MG63 (cell line): ENCODE data around the gene NAALADL2. TPM values are rescaled to one million over a fixed set of nuclear protein-coding genes. Genes with fewer than 3 reads are reported as not detected.

Experiments
- DNase-seq: peaks from one replicate; pipeline ENCODE4 v3.0.0-alpha.2; 2020
- H3K27me3 ChIP-seq: fragments of 250-450 bp; sonication (Bioruptor Pico); 2 replicates; pipeline ENCODE4 v1.5.1; 2020; ENCODE audit warnings: mild to moderate bottlenecking, moderate library complexity
- H3K36me3 ChIP-seq: fragments of 250-450 bp; sonication (Bioruptor Pico); 2 replicates; pipeline ENCODE4 v1.5.1; 2020; ENCODE audit warnings: mild to moderate bottlenecking, moderate library complexity
- H3K4me3 ChIP-seq: fragments of 250-450 bp; sonication (Bioruptor Pico); 2 replicates; pipeline ENCODE4 v1.5.1; 2020; ENCODE audit warnings: mild to moderate bottlenecking, moderate library complexity
- H3K9me3 ChIP-seq: fragments of 250-450 bp; sonication (Bioruptor Pico); 2 replicates; pipeline ENCODE4 v1.5.1; 2020; ENCODE audit warnings: mild to moderate bottlenecking, moderate library complexity
- total RNA-seq: library from RNA; depleted of rRNA; stranded (reverse); fragments of >200 nt; shearing (Covaris generic); gene quantifications from 2 replicates; pipeline ENCODE4 v1.2.3, GENCODE V29; 2014; ENCODE audit warnings: low replicate concordance

The NAALADL2 gene
- total RNA-seq, 1 experiment from 2014 or later = 1.6 TPM

- no peak overlapping the region for H3K4me3 ChIP-seq
- peaks cover 2% of the 10 kb centered on the region; the same call in 1 of the 2 replicates for H3K9me3 ChIP-seq
- DNase-seq = peak; percentile 68
- H3K27me3 ChIP-seq = no peaks in the 10 kb centered on the region
- H3K36me3 ChIP-seq = peaks cover 20% of the 10 kb centered on the region
Observed at GRCh38 chr3:174949523-174949922, 90.4 kb downstream of the NAALADL2 start.

DNA sequence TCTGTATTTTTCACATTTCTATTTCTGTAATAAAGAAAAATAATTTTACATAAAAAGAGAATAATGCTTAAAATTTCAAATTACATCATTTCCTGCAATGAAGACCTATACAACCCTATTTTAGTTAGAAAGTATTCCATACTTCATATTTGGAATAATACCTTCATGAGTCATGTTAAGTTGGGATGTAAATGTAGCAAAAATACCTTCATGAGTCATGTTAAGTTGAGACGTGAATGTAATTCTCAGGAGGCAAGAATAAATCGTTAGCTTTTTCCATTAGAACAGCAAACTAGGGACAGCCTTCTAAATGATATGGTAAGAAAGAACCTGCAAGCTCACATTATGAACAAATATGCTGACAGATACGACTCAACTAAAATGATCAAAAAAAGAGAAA, 91.9 kb downstream of the NAALADL2 start:
- Histone ChIP-seq H3K27me3 (no peaks in the 10 kb centered on the region), H3K9me3 (no peaks in the 10 kb centered on the region; the same call in 1 of the 2 replicates), H3K36me3 (peaks cover 14% of the 10 kb centered on the region), H3K4me3 (no peak overlapping the region)
- no peak for DNase-seq

DNA sequence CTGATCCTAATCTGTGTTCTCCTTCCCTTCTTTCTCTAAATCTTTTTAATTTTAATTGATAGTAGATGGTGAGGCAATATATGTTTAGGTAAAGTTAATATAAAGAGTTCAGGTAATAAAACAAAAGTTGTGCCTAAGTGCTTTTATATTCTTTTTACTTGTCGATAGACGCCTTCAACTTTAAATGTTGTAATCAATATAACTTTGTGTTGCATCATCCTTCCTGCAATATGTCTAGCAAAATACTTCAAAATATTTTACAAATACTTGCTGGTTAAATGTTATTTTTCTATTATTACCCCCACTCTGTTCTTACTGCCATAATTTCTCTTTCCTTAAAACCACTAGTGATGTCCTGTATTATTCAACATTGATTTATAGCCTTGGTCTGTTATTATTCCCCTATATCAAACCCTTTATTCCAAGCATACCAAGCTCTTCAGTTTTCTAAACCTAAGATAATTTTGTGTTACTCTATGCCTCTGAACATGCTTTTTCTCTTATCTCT, 92.4 kb downstream of the NAALADL2 start:
- Histone ChIP-seq H3K4me3 (no peak overlapping the region), H3K36me3 (peaks cover 14% of the 10 kb centered on the region), H3K27me3 (no peaks in the 10 kb centered on the region), H3K9me3 (no peaks in the 10 kb centered on the region; the same call in 1 of the 2 replicates)
- no peak for DNase-seq

GRCh38 chr3:174953068-174953467, 93.9 kb downstream of the NAALADL2 start:
- no peak overlapping the region for H3K4me3 ChIP-seq
- no peaks in the 10 kb centered on the region for H3K27me3 ChIP-seq
- no peak for DNase-seq
- H3K9me3 ChIP-seq = no peaks in the 10 kb centered on the region; the same call in 1 of the 2 replicates
- peaks cover 14% of the 10 kb centered on the region for H3K36me3 ChIP-seq

- peaks cover 12% of the 10 kb centered on the region for H3K9me3 ChIP-seq
- no peak overlapping the region for H3K4me3 ChIP-seq
- DNase-seq = peak; percentile 64
- no peaks in the 10 kb centered on the region for H3K27me3 ChIP-seq
- H3K36me3 ChIP-seq = peaks cover 30% of the 10 kb centered on the region
Observed at GRCh38 chr3:174955513-174956016, 96.4 kb downstream of the NAALADL2 start.

DNA sequence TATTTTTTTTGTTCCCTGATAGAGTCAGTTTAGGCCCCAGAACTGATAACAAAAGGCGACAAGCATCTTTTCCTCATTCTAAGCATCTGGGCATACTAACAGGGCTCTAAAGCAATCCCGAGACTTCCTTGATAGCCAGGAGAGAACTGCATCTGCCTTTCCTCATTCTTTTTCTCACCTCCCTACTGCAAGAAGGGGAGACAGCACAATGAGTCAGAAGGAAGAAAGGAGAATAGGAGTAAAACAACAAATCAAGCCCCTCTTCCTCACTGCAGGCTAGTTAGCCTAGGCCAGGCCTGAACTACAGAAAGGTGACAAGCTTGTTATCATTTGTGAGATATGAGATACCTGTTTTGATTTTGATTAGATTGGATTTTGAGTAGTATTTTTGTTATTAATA, 97.9 kb downstream of the NAALADL2 start:
- DNase-seq = no peak
- H3K9me3 ChIP-seq = peaks cover 12% of the 10 kb centered on the region
- H3K4me3 ChIP-seq = no peak overlapping the region
- H3K27me3 ChIP-seq = no peaks in the 10 kb centered on the region
- peaks cover 28% of the 10 kb centered on the region for H3K36me3 ChIP-seq

- no peak for DNase-seq
- H3K4me3 ChIP-seq = no peak overlapping the region
- peaks cover 25% of the 10 kb centered on the region for H3K36me3 ChIP-seq
Observed at GRCh38 chr3:174957551-174958001, 98.4 kb downstream of the NAALADL2 start.

DNA sequence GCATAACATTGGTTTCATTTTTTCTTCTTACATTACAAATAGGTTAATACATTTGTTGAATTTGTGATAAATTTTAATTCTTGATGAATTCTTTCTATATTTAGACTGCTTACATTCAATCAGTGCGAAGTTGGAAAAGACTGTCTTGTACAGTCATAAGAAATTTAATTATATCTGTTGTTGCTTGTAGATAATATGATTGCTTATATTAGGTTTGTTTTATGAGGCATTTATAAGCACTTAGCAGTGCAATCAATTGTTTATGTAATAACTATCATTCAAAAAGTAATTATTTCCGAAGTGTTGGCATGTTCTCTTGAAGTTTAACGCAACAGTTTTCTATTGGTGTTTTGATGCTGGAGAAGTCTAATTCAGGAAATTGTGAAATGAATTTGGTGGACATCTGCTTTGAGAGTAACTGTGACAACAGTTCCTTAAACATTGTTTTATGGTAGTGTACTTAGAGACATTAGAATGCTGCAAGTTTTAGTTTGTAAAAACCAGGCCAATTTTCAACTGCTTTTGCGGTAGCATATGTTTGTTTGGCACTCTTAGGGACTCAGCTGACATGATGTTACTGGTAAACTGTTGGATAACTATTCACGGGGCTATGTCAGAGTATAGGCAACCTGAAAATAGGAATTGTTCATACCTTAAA, 99.7 kb downstream of the NAALADL2 start:
- Histone ChIP-seq H3K4me3 (no peak overlapping the region), H3K9me3 (peaks cover 15% of the 10 kb centered on the region), H3K27me3 (no peaks in the 10 kb centered on the region), H3K36me3 (peaks cover 25% of the 10 kb centered on the region)
- no peak for DNase-seq

More at GRCh38 chr3:174957551-174958001, 98.4 kb downstream of the NAALADL2 start:
- Histone ChIP-seq H3K9me3 (peaks cover 12% of the 10 kb centered on the region), H3K27me3 (no peaks in the 10 kb centered on the region)

DNA sequence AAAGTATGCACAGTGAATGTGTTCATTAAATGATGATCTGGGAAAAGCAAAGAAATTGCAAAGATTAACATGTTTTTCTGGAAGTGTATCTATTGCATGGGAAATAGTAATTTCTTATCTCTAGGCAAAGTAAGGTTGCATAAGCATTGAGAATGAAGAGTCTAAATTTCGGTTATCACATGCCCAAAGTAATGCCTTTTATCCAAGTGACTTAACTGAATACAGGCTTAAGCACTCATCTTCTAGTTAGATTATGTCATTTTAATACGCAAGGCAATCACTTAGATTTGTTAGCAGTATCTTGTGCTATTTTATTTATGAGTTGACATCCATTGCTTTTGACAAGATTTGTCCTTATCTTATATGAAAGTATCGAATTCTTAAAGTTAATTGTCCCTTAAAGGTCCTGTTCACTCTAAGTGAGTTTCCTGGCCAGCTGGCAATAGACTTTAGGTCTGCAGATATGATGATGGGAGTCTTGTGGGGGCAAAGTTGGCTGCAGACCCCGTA, 100.5 kb downstream of the NAALADL2 start:
- Histone ChIP-seq H3K4me3 (no peak overlapping the region), H3K9me3 (peaks cover 17% of the 10 kb centered on the region), H3K27me3 (no peaks in the 10 kb centered on the region), H3K36me3 (peaks cover 25% of the 10 kb centered on the region)
- DNase-seq = no peak

GRCh38 chr3:174960898-174961297, 101.8 kb downstream of the NAALADL2 start:
- peaks cover 20% of the 10 kb centered on the region for H3K9me3 ChIP-seq
- H3K27me3 ChIP-seq = no peaks in the 10 kb centered on the region
- no peak overlapping the region for H3K4me3 ChIP-seq
- no peak for DNase-seq
- H3K36me3 ChIP-seq = peaks cover 25% of the 10 kb centered on the region

GRCh38 chr3:174973465-174973864, 114.3 kb downstream of the NAALADL2 start:
- Histone ChIP-seq H3K9me3 (peaks cover 12% of the 10 kb centered on the region), H3K27me3 (no peaks in the 10 kb centered on the region), H3K36me3 (no peaks in the 10 kb centered on the region), H3K4me3 (no peak overlapping the region)
- no peak for DNase-seq

DNA sequence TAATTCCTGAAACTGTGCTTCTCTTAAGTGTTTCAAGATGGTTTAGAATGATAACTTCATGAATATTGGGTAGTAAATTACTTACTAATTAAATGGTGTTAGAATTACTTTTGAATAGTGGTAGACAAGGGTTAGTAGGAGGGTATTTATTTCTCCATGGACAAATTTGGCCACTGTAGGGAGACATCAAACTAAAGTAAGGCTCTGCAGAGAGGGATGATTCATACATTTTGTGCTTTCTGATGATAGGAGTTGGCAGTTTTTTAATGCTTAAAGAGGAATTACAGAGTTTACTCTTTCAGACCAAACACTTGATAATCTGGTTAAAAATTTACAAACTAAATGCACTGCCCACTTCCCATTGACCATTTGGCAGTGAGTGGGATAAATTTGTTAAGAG, 127.6 kb downstream of the NAALADL2 start:
- H3K27me3 ChIP-seq = no peaks in the 10 kb centered on the region
- no peak for DNase-seq
- peaks cover 5% of the 10 kb centered on the region; the same call in 1 of the 2 replicates for H3K9me3 ChIP-seq
- no peak overlapping the region for H3K4me3 ChIP-seq
- H3K36me3 ChIP-seq = no peaks in the 10 kb centered on the region

DNA sequence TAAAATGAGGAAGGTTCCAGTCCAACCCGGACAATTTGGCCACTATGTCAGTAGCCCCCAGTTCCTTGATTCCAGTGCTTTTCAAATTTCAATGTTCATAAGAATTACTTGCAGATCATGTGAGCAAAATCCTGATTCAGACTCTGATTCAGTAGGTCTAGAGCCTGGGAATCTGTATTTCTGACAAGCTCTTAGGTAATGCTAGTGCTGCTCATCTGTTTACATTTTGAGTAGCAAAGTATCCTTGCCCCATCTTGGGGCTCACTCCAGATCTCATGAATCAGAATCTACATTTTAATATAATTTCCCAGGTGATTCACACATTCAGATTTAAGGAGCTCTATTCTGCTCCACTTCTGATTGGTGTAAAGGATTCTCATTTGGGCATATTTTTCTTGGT, 142.0 kb downstream of the NAALADL2 start:
- Histone ChIP-seq H3K9me3 (peaks cover 11% of the 10 kb centered on the region), H3K36me3 (peaks cover 30% of the 10 kb centered on the region), H3K27me3 (no peaks in the 10 kb centered on the region), H3K4me3 (no peak overlapping the region)
- DNase-seq = no peak

DNA sequence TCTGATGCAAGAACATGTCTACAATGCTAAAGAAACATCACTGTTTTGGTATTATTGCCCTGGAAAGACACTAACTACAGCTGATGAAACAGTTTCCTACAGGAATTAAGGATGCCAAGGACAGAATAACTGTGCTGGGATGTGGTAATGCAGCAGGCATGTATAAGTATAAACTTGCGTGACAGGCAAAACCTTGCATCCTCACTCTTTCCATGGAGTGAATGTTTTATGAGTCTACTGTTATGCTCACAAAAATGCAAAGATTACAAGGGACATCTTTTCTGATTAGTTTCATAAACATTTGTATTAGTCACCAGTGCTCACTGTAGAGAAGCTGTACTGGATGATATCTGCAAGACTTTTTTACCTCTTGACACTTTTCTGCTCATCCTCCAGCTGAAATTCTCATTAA, 143.6 kb downstream of the NAALADL2 start:
- Histone ChIP-seq H3K9me3 (peaks cover 11% of the 10 kb centered on the region), H3K4me3 (no peak overlapping the region), H3K27me3 (no peaks in the 10 kb centered on the region), H3K36me3 (peaks cover 29% of the 10 kb centered on the region)
- DNase-seq = peak; percentile 82

- no peak for DNase-seq
- H3K4me3 ChIP-seq = no peak overlapping the region
- peaks cover 25% of the 10 kb centered on the region for H3K36me3 ChIP-seq
- H3K27me3 ChIP-seq = no peaks in the 10 kb centered on the region
- peaks cover 9% of the 10 kb centered on the region for H3K9me3 ChIP-seq
Observed at GRCh38 chr3:175003590-175003989, 144.5 kb downstream of the NAALADL2 start.

DNA sequence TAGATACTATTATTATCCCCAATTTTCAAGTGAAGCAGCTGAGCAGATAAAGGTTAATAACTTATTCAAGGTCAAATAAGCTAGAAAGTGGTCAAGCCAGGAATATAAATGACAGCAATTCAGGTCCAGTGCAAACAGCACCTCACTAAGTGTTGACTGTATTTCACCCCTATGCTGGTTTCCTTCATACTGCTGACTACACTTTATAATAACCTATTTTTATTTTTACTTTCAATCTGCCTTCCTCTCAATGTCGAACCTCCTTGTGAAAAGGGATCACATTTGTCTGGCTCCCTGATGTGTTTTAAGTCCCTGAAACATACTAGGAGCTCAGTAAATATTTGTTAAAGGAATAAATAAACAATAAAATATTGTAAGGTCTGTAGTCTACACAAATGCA, 146.1 kb downstream of the NAALADL2 start:
- peaks cover 21% of the 10 kb centered on the region for H3K36me3 ChIP-seq
- no peaks in the 10 kb centered on the region for H3K27me3 ChIP-seq
- peaks cover 9% of the 10 kb centered on the region for H3K9me3 ChIP-seq
- no peak overlapping the region for H3K4me3 ChIP-seq
- DNase-seq = no peak

- peaks cover 9% of the 10 kb centered on the region for H3K9me3 ChIP-seq
- H3K36me3 ChIP-seq = peaks cover 15% of the 10 kb centered on the region
- no peaks in the 10 kb centered on the region for H3K27me3 ChIP-seq
- no peak overlapping the region for H3K4me3 ChIP-seq
- DNase-seq = no peak
Observed at GRCh38 chr3:175005881-175006280, 146.7 kb downstream of the NAALADL2 start.

DNA sequence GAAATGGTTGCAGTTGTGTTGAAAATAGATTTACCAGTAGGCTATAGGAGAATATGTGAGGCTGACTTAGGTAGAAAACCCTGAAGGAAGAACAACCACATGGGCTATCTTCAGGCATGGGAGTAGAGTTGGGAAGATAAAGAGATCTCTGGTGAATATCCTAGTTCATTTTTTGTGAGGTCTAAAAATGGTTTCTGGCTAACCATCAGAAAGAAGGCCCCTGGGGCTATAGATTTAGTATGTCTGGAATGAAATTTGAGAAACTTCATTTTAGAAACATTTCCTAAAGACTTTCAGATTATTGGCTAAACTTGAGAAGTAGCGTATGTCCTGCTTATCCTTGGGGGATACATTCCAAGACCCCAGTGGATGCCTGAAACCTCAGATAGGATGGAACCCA, 148.2 kb downstream of the NAALADL2 start:
- H3K27me3 ChIP-seq = no peaks in the 10 kb centered on the region
- peaks cover 10% of the 10 kb centered on the region for H3K36me3 ChIP-seq
- H3K4me3 ChIP-seq = no peak overlapping the region
- no peak for DNase-seq
- peaks cover 6% of the 10 kb centered on the region for H3K9me3 ChIP-seq
